ENCODE results near the gene INKA2. TPM values are rescaled to one million over a fixed set of nuclear protein-coding genes. Genes with fewer than 3 reads are reported as not detected.

INKA2 gene
- total RNA-seq, 2 donors from 2014 or later, result 1.0 TPM; not detected in 1

- TF ChIP-seq CTCF (IDR thresholded peaks at IDR 0.05) (peak in 6 of 7 experiments; percentile 18 to 56 (median 39)), POLR2A (IDR thresholded peaks at IDR 0.05) (no peak)
- peak; percentile 48 for ATAC-seq
- H3K9me3 ChIP-seq, result no peaks in the 10 kb centered on the region
- WGBS, 2 donors, result 28 to 32% methylated on average over 3 of the region's 3 CpGs
- H3K4me3 ChIP-seq, result no peak overlapping the region
- no peaks in the 10 kb centered on the region for H3K27me3 ChIP-seq
- no peaks in the 10 kb centered on the region for H3K4me1 ChIP-seq
- intact Hi-C loops (cut with DNase I), result no loop called here
- DNase-seq, result peak; percentile 46 to 73 (median 58)
- no peaks in the 10 kb centered on the region for H3K36me3 ChIP-seq (replicated peaks in 1 of 2; ENCODE audit: insufficient read depth in 1 of 2, low read depth in 2 of 2)
- H3K27ac ChIP-seq, result no peak overlapping the region
Observed at GRCh38 chr1:111747282-111747734, 8.1 kb upstream of the INKA2 start.

- WGBS, 2 donors, result 76 to 78% methylated on average over 2 of the region's 2 CpGs
- Histone ChIP-seq H3K27me3 (no peaks in the 10 kb centered on the region), H3K4me1 (no peaks in the 10 kb centered on the region), H3K36me3 (replicated peaks in 1 of 2; ENCODE audit: insufficient read depth in 1 of 2, low read depth in 2 of 2) (no peaks in the 10 kb centered on the region), H3K9me3 (no peaks in the 10 kb centered on the region), H3K4me3 (no peak overlapping the region), H3K27ac (no peak overlapping the region)
- TF ChIP-seq CTCF (IDR thresholded peaks at IDR 0.05), result no peak
- TF ChIP-seq POLR2A (IDR thresholded peaks at IDR 0.05), result no peak
- ATAC-seq, result no peak
- intact Hi-C loops (cut with DNase I), result no loop called here
- no peak for DNase-seq
Observed at GRCh38 chr1:111746614-111746999, 7.4 kb upstream of the INKA2 start.

GRCh38 chr1:111745675-111746613 lies 6.7 kb upstream of the INKA2 start:
- Histone ChIP-seq H3K27me3 (no peaks in the 10 kb centered on the region), H3K36me3 (replicated peaks in 1 of 2; ENCODE audit: insufficient read depth in 1 of 2, low read depth in 2 of 2) (no peaks in the 10 kb centered on the region), H3K9me3 (no peaks in the 10 kb centered on the region), H3K4me1 (no peaks in the 10 kb centered on the region), H3K27ac (no peak overlapping the region), H3K4me3 (no peak overlapping the region)
- intact Hi-C loops (cut with DNase I), result no loop called here
- ATAC-seq (no peak), DNase-seq (no peak)
- WGBS, 2 donors, result 89 to 91% methylated on average over 9 of the region's 9 CpGs
- TF ChIP-seq CTCF (IDR thresholded peaks at IDR 0.05), result no peak
- no peak for TF ChIP-seq POLR2A (IDR thresholded peaks at IDR 0.05)

- Histone ChIP-seq H3K27me3 (no peaks in the 10 kb centered on the region), H3K36me3 (replicated peaks in 1 of 2; ENCODE audit: insufficient read depth in 1 of 2, low read depth in 2 of 2) (no peaks in the 10 kb centered on the region), H3K4me1 (peaks cover 18% of the 10 kb centered on the region), H3K9me3 (no peaks in the 10 kb centered on the region), H3K27ac (no peak overlapping the region), H3K4me3 (no peak overlapping the region)
- no peak for ATAC-seq
- 56 to 61% methylated on average over 3 of the region's 3 CpGs for WGBS, 2 donors
- DNase-seq, result no peak
- TF ChIP-seq POLR2A (IDR thresholded peaks at IDR 0.05), result no peak
- no peak for TF ChIP-seq CTCF (IDR thresholded peaks at IDR 0.05)
- intact Hi-C loops (cut with DNase I), result no loop called here
Observed at GRCh38 chr1:111743679-111744101, 4.5 kb upstream of the INKA2 start.

All from body of pancreas (tissue), 4 donors.